GM18498 (cell line): Measurements from ENCODE around the gene SAMSN1.
"Not testable (repeated sequence)": the region's sequence is repeated elsewhere in the genome, so short reads cannot be mapped to it uniquely, and the experiment has no call there.

ENCODE experiments used
- ATAC-seq: cut with Tn5 transposase; IDR thresholded peaks from one replicate; pipeline ENCODE4 v1.9.1; 2021; ENCODE audit warnings: mild to moderate bottlenecking, moderate library complexity; ENCODE audit not compliant: unreplicated experiment

The SAMSN1 gene

GRCh38 chr21:14531757-14532316 lies 14.3 kb downstream of the SAMSN1 start:
- no peak for ATAC-seq

GRCh38 chr21:14530592-14530991 lies 15.5 kb downstream of the SAMSN1 start:
- ATAC-seq = no peak

- ATAC-seq = no peak
These were observed 17.3 kb downstream of the SAMSN1 start for GRCh38 chr21:14528815-14529214.

GRCh38 chr21:14527696-14528652 lies 18.1 kb downstream of the SAMSN1 start:
- ATAC-seq = no peak

- ATAC-seq = no peak
These were observed 19.0 kb downstream of the SAMSN1 start for GRCh38 chr21:14526836-14527695.

GRCh38 chr21:14526199-14526598 lies 19.9 kb downstream of the SAMSN1 start:
- no peak for ATAC-seq

- peak; percentile 85 for ATAC-seq
These were observed 22.9 kb downstream of the SAMSN1 start for GRCh38 chr21:14523234-14523633.

- no peak for ATAC-seq
These were observed 23.4 kb downstream of the SAMSN1 start for GRCh38 chr21:14522736-14523135.

GRCh38 chr21:14520535-14520934 lies 25.6 kb downstream of the SAMSN1 start:
- ATAC-seq = no peak

- ATAC-seq = no peak
These were observed 27.1 kb downstream of the SAMSN1 start for GRCh38 chr21:14519000-14519399.

GRCh38 chr21:14513804-14514203 lies 32.3 kb downstream of the SAMSN1 start:
- no peak for ATAC-seq

- not testable (repeated sequence) for ATAC-seq
These were observed 39.2 kb downstream of the SAMSN1 start for GRCh38 chr21:14506859-14507457.

GRCh38 chr21:14500873-14501272 lies 45.2 kb downstream of the SAMSN1 start:
- no peak for ATAC-seq

- no peak for ATAC-seq
These were observed 46.8 kb downstream of the SAMSN1 start for GRCh38 chr21:14499316-14499715.

- ATAC-seq = no peak
These were observed 48.3 kb downstream of the SAMSN1 start for GRCh38 chr21:14497825-14498224.

- no peak for ATAC-seq
These were observed 51.0 kb downstream of the SAMSN1 start for GRCh38 chr21:14495075-14495474.

- ATAC-seq = not testable (repeated sequence)
These were observed 51.9 kb downstream of the SAMSN1 start for GRCh38 chr21:14494181-14494580.

- ATAC-seq = no peak
These were observed 52.4 kb downstream of the SAMSN1 start for GRCh38 chr21:14493731-14494130.

- ATAC-seq = no peak
These were observed 53.2 kb downstream of the SAMSN1 start for GRCh38 chr21:14492931-14493330.

- no peak for ATAC-seq
These were observed 54.8 kb downstream of the SAMSN1 start for GRCh38 chr21:14491269-14491681.

GRCh38 chr21:14488672-14489204 lies 57.4 kb downstream of the SAMSN1 start:
- ATAC-seq = no peak
